Activated naive CD4-positive, alpha-beta T cell (primary cell): ENCODE data around the gene PRG2.
A peak's percentile ranks its signal among the peaks of the same experiment; 100 is the strongest.

ENCODE experiments used
- DNase-seq, 4 experiments: peaks; one replicate each; lab custom pipeline; 2025; lab: John Stamatoyannopoulos, UW

Gene PRG2, protein sequence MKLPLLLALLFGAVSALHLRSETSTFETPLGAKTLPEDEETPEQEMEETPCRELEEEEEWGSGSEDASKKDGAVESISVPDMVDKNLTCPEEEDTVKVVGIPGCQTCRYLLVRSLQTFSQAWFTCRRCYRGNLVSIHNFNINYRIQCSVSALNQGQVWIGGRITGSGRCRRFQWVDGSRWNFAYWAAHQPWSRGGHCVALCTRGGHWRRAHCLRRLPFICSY

DNA sequence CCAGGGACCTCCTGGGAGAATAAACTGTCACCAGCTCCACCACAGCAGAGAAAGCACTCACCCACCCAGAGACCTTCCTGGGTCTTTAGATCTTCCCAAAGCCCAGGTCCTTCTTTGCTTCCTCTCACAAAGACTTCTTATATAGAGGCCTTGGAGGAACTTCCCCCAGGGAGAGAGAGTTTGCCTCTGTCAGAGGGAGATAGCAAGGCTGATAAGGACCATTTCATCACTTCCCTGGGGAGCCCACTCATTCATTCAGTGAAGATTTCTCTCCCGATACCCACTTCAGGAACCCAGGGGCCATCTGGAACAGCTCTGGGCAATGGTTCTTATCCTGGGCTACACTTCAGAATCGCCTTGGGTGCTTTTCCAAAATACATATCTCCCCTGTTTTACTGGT is at the start of gene PRG2:
PRG2 (minus strand) TSS at position 116 of the 400 bp plus-strand sequence. CDS start 706 bp downstream, outside the sequence.
- no peak for DNase-seq

DNA sequence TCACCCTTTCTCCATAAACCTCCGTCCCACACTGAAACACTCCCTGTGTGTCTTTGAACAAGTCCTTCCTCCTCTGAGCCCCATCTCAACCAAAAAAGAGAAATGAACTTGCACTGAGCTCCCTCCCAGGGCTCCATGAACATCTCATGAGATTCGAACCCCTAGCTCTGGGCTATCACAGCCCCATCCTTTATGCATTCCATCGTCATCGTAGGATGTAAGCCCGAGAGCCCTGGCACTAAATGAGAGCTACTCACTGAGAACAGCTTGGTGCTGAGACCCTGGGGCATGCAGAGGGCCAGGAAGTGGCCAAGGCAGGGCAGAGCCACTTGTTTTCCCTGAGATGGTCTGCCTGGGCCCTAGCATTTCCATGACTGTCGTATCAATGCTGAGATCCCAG is 49.3 kb upstream of the PRG2 start:
- DNase-seq, result no peak

DNA sequence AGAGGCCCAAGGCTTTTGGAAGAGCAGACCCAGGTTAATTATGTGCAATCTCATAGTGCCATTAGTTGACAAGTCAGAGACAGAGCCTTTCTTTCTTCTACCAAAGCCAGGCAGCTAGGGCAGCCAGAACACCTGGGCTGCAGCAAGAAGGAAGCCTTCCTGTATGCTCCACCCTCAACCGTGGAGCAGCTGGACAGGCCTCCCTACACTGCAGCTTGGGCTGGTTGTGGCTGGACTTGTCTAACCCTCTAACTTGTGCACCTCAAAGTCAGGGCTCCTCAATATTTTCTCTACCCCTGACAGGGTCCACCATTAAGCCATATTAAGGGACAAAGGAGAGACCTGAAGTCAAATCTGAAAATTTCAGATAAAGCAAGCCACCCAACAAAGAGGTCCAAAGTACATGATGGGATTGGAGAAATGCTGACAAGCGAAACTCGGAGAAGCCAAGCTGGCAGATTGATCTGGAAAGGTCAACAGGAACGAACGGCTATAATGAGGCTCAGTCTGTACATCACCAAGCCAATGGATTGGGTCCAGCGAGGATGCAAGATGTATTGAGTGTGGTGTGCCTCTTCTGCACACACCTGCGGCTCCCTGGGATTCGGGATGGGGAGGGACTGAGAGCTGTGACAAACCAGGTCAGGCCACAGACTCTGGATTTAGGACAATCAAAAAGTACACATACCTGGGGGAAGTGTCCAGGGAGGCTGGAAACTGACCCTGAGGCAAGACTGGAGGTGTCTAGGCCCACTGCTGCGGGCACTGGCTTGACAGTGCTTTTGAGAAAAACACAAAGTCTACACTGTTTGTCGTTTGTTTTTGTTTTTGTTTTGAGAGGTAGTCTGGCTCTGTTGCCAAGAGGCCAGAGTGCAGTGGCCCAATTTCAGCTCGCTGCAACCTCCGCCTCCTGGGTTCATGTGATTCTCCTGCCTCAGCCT is 48.2 kb upstream of the PRG2 start:
- DNase-seq, result no peak

DNA sequence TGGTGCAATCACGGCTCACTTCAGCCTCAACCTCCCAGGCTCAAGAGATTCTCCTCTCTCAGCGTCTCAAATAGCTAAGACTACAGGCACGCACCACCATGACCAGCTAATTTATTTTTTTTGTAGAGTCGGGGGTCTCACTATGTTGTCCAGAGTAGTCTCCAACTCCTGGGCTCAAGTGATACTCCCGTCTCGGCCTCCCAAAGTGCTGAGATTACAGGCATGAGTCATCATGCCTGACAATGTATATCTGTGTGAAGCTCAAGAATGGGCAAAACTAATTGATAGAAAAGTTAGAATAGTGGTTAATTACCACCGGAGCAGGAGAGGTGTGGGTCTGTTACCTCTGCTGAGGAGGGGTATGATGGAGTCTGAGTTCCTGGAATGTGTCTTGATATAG is 45.6 kb upstream of the PRG2 start:
- no peak for DNase-seq

DNA sequence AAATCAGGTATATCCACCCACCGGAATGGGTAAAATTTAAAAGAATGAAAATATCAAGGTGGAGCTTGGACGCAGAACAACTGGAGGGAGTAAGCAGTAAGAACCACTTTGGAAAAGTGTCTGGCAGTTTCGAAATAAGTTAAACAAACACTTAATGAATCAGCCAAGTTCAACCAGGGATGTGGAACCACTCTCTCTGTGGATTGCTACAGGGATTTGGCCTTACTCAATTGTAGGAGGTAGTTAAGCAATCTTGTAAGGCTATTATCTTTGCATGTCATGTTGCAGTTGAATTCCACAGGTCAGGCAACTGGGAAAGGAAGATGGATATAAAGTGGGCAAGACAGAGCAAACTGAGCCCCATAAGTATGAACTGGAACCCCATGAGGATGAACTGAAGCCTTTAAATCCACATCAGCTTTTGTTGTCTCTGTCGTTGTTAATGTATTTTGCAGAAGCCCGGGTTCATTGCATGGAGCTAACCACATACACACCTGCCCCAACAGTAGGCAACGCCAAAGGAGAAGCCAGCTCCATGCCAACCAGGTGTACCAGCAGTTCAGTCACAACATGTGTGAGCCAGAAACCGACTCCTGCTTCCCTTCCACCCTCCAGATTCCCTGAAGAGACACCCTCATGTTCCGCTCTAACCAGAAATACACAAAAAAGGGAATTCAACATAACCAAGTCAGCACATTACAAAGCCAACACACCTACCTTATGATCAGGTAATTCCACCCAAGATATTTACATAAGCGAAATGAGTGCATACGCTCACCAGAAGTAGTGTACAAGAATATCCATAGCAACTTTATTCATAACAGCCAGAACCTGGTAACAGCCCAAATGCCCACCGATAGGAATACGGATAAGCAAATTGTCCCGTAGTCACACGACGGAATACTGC is 44.4 kb upstream of the PRG2 start:
- DNase-seq, result no peak

DNA sequence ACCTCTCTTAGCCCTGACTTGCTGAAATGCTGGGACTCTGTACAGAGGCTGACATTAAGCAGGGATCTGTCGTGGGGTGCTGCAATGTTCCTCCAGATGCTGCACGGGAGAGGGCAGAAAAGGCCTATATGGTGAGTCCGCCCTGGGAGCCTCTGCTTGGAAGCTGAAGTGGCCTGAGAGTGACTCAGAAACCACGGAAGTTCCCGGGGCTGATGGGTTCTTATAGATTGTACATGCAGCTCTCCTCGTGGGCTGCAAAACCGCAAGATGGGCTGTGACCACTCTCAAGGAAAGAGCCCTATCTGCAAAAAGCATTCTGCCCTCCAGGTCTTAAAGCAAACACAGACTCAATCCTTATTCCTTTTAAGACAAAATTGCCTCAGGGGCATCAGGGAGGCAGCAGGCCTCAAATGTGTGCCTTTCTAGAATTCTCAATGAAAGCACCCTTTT is 42.3 kb upstream of the PRG2 start:
- DNase-seq, result no peak

DNA sequence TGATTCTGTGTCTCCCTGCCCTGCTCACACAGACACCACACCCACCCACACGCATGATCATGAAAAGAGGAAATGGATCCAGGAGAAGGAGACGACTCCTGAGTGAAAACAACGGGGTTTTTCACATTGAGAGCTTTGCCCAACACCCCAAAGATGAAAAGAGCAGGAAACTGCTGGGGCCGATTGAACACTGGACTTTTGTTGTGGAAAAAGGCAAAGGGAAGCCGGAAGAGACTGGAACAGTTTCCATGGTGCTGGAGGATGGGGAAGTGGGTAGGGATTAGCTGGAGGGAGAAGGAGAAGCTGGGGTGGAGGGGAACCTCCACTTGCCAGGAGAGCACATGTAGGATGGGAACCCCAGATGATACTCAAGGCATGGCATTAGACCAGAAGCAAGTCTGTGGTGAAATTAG is 41.7 kb upstream of the PRG2 start:
- no peak for DNase-seq

DNA sequence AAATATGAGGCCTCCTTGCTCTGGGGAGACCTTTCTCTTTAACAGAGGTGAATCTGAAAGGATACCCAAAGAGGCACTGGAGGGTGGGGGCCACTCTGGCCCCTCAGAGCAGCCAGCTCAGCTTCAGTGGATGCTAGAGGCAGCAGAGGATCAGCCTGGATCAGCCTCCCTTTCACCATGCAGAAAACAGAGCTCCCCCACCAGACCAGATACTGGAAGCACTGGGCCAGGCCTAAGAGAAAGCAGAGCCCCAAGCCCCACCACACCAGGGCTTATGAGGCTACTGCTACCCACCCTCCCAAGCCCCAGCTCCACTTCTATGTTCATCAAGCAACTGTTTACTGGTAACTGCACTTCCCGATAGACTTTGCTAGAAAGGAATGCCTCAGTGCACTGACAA is 40.5 kb upstream of the PRG2 start:
- no peak for DNase-seq

DNA sequence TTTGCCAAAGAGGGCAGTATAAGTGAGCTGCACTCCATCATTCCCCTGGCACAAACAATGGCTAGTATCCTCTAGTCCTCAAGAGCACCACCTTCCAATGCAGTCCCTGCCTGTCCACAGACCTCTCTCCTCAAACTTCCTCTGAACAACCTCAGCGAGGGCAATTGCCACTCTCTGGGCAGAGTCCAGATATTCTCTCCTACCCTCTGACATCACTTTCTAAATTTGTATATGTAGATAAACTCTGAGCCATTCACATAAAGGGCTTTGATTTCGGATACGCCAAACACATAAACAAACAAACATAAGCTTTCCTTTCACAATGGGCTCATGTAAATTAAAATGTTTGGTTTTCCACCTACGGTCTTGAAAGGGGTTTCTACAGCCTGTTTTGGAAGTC is 39.5 kb upstream of the PRG2 start:
- no peak for DNase-seq

DNA sequence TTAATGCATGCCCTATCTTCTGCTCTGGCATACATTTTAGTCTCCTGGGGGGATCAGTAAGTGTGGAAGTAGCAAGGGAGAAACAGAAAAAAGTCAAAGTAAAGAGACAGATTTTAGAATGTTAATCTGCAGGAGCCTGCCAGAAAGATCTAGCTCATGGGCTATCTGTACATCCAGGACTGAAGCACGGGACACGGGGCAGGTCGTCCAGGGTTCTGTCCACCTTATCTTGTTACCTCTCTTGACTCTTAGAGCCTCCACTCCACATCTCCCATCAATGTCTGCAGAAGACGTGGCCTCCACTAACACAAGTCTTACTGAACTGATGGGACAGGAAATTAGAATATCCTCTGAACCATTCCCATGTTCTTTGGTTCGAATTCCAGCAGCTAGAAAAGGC is 38.2 kb upstream of the PRG2 start:
- no peak for DNase-seq

DNA sequence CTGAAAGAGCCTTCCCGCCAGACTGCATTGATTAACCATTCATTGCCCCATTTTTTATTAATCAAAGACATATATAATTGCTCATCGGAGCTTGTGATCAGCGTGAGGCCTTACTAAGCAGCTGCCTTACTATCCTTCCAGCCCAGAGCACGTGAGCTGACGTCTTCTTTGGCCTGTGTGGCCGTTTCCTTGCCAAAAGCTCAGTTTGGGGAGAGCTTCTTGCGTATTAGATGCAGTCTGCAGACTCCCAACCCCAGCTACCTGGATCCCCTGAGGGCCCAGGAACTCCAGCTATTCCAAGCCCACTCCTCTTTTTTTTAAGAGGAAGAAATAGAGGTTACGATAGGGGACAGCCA is 37.3 kb upstream of the PRG2 start:
- DNase-seq, result no peak

DNA sequence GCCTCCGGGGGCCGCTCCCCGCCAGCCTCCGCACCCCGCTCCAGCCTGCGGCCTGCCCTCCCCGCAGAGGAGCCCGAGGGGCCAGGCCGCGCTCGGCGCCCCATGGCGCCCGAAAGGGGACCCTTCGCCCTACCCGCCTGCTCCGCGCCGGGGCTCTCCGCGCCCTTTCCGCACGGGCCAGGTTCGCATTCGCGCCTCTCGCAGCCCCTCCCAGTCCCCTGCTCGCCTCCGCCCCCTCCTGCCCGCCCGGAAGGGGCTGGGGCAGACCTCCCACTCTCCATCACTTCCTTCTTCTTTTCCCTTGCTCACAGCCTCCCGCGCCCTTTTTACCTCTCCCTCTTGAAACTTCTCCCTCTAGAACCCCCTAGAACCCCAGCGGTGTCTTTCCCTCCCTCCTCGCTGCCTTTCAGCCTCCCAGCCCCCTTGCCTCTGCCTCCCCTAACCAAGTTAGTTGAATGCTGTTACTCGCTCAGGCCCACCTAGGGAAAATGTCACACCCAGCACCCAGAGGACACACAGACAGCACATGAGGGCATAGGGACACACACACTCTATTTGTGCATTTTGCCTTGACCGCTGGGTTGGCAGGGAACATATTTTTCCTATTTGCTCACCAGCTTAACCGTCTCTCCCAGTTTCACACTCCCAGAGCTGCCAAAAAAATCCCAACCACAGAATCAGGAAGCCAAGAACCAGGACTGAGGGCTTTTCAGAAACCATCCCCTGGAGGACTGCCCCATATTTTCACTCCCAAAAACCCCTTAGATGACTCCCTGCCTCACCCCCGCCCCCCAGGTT is 36.7 kb upstream of the PRG2 start, which contains the start of gene SLC43A3:
SLC43A3 (minus strand) TSS at position 193 of the 798 bp plus-strand sequence. CDS start 949 bp downstream, outside the sequence.
- DNase-seq, result peak; percentile 18 to 57 (median 40)

DNA sequence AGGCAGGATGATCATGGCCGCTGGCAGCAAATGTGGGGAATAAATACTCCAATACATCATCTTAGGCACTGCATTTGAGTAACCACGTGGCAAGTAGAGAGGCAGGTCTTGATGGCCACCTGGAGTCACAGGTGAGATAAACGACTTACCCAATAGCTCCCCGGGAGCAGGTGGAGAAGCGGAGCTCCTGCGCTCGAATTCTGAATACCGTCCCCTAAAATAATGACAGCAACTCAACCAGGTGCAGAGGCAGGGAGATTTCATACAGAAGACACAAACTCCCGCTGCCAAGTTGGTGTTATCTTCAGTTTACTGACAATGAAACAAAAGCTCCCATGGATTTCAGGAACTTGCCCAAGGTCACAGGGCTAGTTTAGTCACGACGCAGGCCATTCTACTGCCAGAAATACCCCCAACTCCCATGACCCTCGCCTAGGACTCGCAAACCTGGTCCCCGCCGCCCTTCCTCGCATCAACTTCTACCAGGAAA is 36.0 kb upstream of the PRG2 start:
- no peak for DNase-seq

DNA sequence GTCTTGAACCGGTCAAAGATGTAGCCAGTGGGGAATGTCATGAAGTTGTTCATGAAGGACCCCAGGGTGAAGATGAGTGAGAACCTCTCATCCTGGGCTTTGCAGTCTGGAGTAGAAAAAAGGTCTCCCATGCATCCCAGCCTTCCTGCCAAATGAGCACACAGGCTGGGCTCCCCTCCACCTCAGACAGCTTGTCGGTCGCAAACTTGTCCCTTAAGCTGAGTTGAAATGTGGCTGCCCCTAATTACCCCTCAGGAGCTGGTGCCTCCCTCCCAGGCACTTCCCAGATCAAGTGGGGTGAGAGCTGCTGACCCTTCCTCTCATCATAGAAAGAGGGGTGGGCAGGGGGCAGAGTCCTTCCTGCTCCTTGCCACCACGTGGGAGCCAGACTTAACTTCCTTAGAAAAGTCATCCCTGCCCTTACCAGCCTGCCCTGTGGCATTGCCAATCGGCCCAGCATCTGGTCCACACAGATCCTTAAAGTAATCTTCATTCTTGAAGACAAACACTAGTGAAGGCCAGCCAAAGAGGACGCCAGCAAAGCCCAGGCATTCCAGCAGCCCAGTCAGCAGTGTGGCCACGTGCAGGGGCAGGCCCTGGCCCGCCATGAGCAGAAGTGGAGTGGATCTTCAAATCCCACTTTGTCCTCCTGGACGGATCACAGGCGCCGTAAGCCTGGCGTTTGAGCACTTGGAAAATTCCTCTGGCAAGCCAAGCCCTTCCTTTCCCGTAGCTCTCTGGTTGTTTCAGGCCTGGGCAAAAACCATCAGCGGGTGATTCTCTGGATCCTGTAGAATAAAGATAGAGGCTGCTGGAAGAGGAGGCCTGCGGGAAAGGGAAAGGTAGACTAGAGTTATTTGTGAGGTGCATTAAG is 35.4 kb upstream of the PRG2 start:
- DNase-seq, result no peak

DNA sequence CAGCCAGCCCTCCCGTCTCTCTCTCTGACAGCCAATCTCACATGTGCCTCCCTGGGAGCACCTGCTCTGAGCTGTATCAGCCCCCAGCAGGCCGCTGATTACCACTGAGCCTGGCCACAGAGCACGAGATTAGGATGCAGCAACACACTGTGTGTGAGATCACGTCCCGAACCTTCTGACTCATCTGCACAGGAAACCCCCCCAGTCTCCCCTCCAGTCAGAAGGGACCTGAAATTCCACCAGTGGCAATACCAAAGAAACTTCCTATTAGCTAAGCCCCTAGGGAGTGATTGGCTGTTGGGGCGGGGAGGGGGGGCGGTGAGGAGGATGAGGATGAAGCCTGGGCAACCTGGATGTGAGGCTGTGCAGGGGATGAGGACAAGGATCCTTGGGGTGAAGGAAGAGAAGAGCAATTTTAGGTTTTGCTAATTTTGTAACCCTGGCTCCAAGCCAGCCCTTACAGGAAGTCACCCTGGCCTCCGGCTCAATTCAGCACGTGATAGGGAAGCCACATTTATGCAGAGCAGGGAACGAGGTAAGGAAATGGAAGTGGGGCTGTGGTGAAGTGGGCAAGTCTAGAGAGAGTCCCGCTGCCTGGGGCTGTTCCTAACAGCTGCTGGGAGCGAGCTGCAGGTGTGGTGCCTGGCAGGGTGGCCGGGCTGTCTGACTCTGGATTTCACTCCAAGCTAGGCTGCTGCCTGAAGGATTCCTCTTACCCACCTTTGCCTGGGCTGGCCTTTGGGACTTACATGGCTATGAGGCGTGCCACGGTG is 34.5 kb upstream of the PRG2 start:
- DNase-seq, result peak; percentile 45 to 60 (median 52)

DNA sequence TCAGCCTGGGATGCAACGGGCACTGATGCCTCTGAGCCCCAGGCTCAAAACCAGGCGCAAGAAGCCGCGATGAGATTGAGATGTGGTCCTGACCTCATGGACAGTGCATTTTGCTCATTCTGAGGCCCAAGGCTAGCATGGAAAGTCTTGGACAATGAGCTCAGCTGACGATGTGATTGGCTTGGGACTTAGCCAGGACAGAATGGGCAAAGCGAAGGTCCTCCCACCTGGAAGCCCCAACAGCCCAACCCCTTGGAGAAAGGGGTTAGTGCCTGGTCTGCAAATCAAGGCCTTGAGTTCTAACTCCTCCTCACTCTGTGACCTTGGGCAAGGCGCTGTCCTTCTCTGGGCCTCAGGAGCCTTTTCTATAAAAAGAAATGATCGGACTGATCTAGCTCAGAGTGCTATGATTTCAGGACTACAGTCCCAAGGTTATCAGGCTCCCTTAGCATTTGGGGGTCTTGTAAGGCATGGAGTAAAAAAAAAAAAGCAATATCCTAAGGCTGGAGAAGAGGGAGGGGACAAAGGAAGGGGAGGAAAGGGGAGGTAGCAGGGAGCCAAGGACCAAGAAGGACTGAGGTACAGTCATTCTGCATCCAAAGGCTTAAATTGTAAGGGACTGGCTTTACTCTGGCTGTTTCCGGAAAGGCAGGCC is 33.8 kb upstream of the PRG2 start:
- no peak for DNase-seq

DNA sequence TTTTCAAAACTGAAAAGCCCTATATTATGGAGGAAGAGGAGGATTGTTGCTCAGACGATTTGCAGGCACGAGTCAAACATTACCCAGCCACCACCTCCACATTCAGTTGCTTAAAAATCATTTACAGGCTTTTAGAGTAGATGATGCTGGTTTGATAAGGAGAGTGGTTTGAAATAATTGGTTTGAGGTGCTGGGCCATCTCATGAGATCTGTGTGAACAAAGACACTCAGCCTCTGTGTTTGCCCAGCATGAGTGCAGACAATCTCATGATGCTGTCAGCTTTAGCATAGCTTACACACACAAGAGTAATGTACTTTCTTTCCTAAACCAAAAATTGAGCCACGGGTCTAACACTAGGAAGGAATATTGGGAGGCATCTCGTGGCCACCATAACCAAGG is 32.2 kb upstream of the PRG2 start:
- DNase-seq, result no peak

DNA sequence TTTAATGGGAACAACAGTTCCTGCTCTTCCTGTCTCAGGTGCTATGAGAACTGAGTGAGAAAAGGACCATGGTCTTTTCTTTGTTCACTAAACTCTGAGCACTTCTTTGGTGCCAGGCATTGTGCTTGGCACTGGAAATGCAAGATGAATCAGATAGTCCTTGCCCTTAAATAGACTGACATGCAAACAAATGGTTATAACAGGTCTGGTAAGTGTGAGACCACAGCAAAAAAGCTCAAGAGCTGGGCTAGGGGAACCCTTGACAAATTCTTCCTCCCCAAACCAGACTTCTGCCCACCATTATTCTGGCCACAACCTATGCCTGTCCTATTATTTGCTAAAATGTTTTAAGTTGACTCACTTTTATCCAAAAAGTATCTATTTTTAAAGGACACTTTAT is 31.4 kb upstream of the PRG2 start:
- no peak for DNase-seq

DNA sequence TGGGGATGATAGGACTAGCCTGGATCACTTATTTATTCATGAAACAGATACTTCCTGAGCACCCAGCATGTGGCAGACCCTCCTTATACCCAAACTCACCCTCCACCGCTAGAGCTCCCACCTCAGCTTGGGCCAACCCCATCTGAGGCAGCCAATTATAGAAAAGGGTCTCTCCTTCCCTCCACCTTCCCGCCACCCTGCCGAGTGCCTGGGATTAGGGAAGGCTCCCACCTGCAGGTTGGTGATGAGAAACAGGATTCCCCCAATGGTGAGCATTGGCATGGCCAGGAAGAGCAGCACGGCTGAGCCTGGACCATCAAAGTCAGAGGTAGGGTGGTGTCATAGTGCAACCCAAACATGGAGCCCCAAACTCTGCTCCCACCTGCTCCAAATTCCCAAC is 30.6 kb upstream of the PRG2 start:
- DNase-seq, result no peak
